H1 (cell line): ENCODE results near the gene LCA5. TPM values are rescaled to one million over a fixed set of nuclear protein-coding genes. Genes with fewer than 3 reads are reported as not detected.
"Not testable (repeated sequence)": the region's sequence is repeated elsewhere in the genome, so short reads cannot be mapped to it uniquely, and the experiment has no call there.

Experiments
- CTCF ChIA-PET: fragments of 300-600 bp; sonication (Branson Sonifier 250); formaldehyde crosslinking; loops from one replicate; lab custom pipeline; 2021; ENCODE audit not compliant: partially characterized antibody; lab: Charles Lee
- POLR2A ChIA-PET: fragments of 300-600 bp; sonication (Branson Sonifier 250); formaldehyde crosslinking; loops from one replicate; lab custom pipeline; 2021; ENCODE audit warnings: inconsistent platforms; ENCODE audit not compliant: partially characterized antibody; lab: Charles Lee
- DNase-seq, 2 experiments: peaks; one replicate each; pipeline versions ENCODE4 v3.0.0 to v3.0.0-alpha.2; 2010 to 2022; ENCODE audit warnings: low spot score in 2 of 2, low read depth in 1 of 2, mixed read lengths in 1 of 2
- FAIRE-seq: peaks from 2 replicates; lab custom pipeline; 2011; peaks lifted over from hg19 to GRCh38; lab: Jason Lieb, UNC
- H2AFZ ChIP-seq: 2 replicates; pipeline ENCODE4 v1.8.1; 2012; ENCODE audit warnings: low read length, inconsistent platforms
- H2AK5ac ChIP-seq: 2 replicates; pipeline ENCODE4 v1.6.1; 2013; ENCODE audit warnings: low read depth, low read length
- H2BK120ac ChIP-seq: replicated peaks from 2 replicates; pipeline ENCODE3; 2013; ENCODE audit warnings: low read depth, low read length, inconsistent platforms
- H2BK12ac ChIP-seq: 2 replicates; pipeline ENCODE4 v1.6.1; 2013; ENCODE audit warnings: low read depth, low read length
- H2BK15ac ChIP-seq: 2 replicates; pipeline ENCODE4 v1.6.1; 2013; ENCODE audit warnings: low read length
- H2BK20ac ChIP-seq: 2 replicates; pipeline ENCODE4 v1.6.1; 2013; ENCODE audit warnings: low read length
- H2BK5ac ChIP-seq: 2 replicates; pipeline ENCODE4 v1.6.1; 2013; ENCODE audit warnings: low read depth, low read length
- H3K14ac ChIP-seq: 2 replicates; pipeline ENCODE4 v1.6.1; 2013; ENCODE audit warnings: inconsistent platforms; ENCODE audit not compliant: insufficient read length
- H3K18ac ChIP-seq: 2 replicates; pipeline ENCODE4 v1.6.1; 2013; ENCODE audit warnings: low read length; ENCODE audit errors: extremely low read depth
- H3K23ac ChIP-seq: 2 replicates; pipeline ENCODE4 v1.6.1; 2013; ENCODE audit warnings: inconsistent platforms; ENCODE audit not compliant: insufficient read length
- H3K23me2 ChIP-seq: 2 replicates; pipeline ENCODE4 v1.6.1; 2013; ENCODE audit warnings: low read depth, low read length
- H3K27ac ChIP-seq: 2 replicates; pipeline ENCODE4 v1.6.1; 2011; ENCODE audit warnings: low read depth, low read length, inconsistent platforms
- H3K27me3 ChIP-seq, 4 experiments: replicated peaks in 1 of 4; 1 replicate in 1 of 4; 2 replicates in 3 of 4; pipeline versions ENCODE4 v1.6.1 to v1.8.1; 2011 to 2013; ENCODE audit warnings: low read length in 3 of 4, mild to moderate bottlenecking in 3 of 4, inconsistent platforms in 2 of 4, mixed read lengths in 2 of 4, moderate library complexity in 1 of 4; ENCODE audit not compliant: control insufficient read depth in 3 of 4, insufficient read depth in 3 of 4; ENCODE audit errors: extremely low read depth in 1 of 4
- H3K36me3 ChIP-seq, 4 experiments: 2 replicates each; pipeline versions ENCODE4 v1.6.1 to v1.8.1; 2011 to 2013; ENCODE audit warnings: mild to moderate bottlenecking in 4 of 4, low read length in 3 of 4, moderate library complexity in 2 of 4, control low read depth in 1 of 4, inconsistent platforms in 1 of 4; ENCODE audit not compliant: insufficient read depth in 4 of 4, control insufficient read depth in 2 of 4
- H3K4ac ChIP-seq: replicated peaks from 2 replicates; pipeline ENCODE3; 2013; ENCODE audit warnings: low read length, low read depth, mixed read lengths, inconsistent platforms; ENCODE audit not compliant: insufficient read length
- H3K4me1 ChIP-seq, 4 experiments: replicated peaks in 1 of 4; 1 replicate in 1 of 4; 2 replicates in 3 of 4; pipeline versions ENCODE4 v1.6.1 to v1.8.1; 2011 to 2013; ENCODE audit warnings: low read length in 3 of 4, inconsistent platforms in 2 of 4, mixed read lengths in 1 of 4; ENCODE audit not compliant: insufficient read depth in 4 of 4, control insufficient read depth in 3 of 4
- H3K4me2 ChIP-seq, 2 experiments: 2 replicates each; pipeline versions ENCODE4 v1.6.1 to v1.8.1; 2011 to 2013; ENCODE audit warnings: low read depth in 2 of 2, low read length in 2 of 2, control low read depth in 1 of 2, inconsistent platforms in 1 of 2, mild to moderate bottlenecking in 1 of 2; ENCODE audit not compliant: insufficient read depth in 1 of 2
- H3K4me3 ChIP-seq, 4 experiments: fragments of 200-600, 300-600 bp in 1 of 4; sonication (generic), shearing (Covaris generic), sonication (Bioruptor Twin) in 1 of 4; 2 replicates each; pipeline versions ENCODE4 v1.5.1 to v1.8.1; 2011 to 2016; ENCODE audit warnings: low read length in 4 of 4, low read depth in 3 of 4, control low read depth in 2 of 4, inconsistent platforms in 2 of 4, mild to moderate bottlenecking in 2 of 4, mixed read lengths in 1 of 4, moderate library complexity in 1 of 4; ENCODE audit not compliant: insufficient read depth in 2 of 4; ENCODE audit errors: extremely low read depth in 1 of 4
- H3K56ac ChIP-seq: replicated peaks from 2 replicates; pipeline ENCODE3; 2013; ENCODE audit warnings: low read depth, mild to moderate bottlenecking, mixed read lengths, low read length, inconsistent platforms; ENCODE audit not compliant: insufficient read length
- H3K79me1 ChIP-seq: 2 replicates; pipeline ENCODE4 v1.6.1; 2013; ENCODE audit warnings: low read depth, low read length, control low read depth
- H3K79me2 ChIP-seq, 2 experiments: 2 replicates each; pipeline versions ENCODE4 v1.6.1 to v1.8.1; 2012 to 2013; ENCODE audit warnings: low read length in 2 of 2, mild to moderate bottlenecking in 2 of 2, inconsistent platforms in 1 of 2; ENCODE audit not compliant: insufficient read depth in 2 of 2, control insufficient read depth in 1 of 2
- H3K9ac ChIP-seq, 4 experiments: replicated peaks in 1 of 4; 1 replicate in 1 of 4; 2 replicates in 3 of 4; pipeline versions ENCODE4 v1.6.1 to v1.8.1; 2011 to 2013; ENCODE audit warnings: low read depth in 3 of 4, low read length in 3 of 4, control low read depth in 2 of 4, mild to moderate bottlenecking in 2 of 4, moderate library complexity in 2 of 4, inconsistent platforms in 1 of 4; ENCODE audit errors: extremely low read depth in 1 of 4
- H3K9me3 ChIP-seq, 2 experiments: 2 replicates each; pipeline versions ENCODE4 v1.6.1 to v1.8.1; 2012 to 2013; ENCODE audit warnings: mild to moderate bottlenecking in 2 of 2, moderate library complexity in 2 of 2, control low read depth in 1 of 2, inconsistent platforms in 1 of 2, low read depth in 1 of 2, low read length in 1 of 2, mixed read lengths in 1 of 2; ENCODE audit not compliant: insufficient read depth in 2 of 2
- H4K20me1 ChIP-seq, 2 experiments: replicated peaks in 1 of 2; 2 replicates each; pipeline versions ENCODE3 to v1.8.1; 2011 to 2013; ENCODE audit warnings: inconsistent platforms in 2 of 2, low read length in 2 of 2, mild to moderate bottlenecking in 1 of 2; ENCODE audit not compliant: insufficient read depth in 2 of 2, control insufficient read depth in 1 of 2
- H4K5ac ChIP-seq: 2 replicates; pipeline ENCODE4 v1.6.1; 2013; ENCODE audit warnings: low read length, low read depth, mixed read lengths, inconsistent platforms; ENCODE audit not compliant: insufficient read length
- H4K8ac ChIP-seq: 2 replicates; pipeline ENCODE4 v1.8.0; 2013; ENCODE audit warnings: mild to moderate bottlenecking, moderate library complexity, low read length, inconsistent platforms; ENCODE audit not compliant: insufficient read depth; ENCODE audit errors: extremely low read depth
- H4K91ac ChIP-seq: replicated peaks from 2 replicates; pipeline ENCODE3; 2013; ENCODE audit warnings: low read length, mixed read lengths, inconsistent platforms; ENCODE audit not compliant: insufficient read length
- WGBS, 2 experiments: shearing (Covaris generic) in 1 of 2; methylation state at CpG; one replicate each; pipeline versions ENCODE4 v1.1.6 to v1.1.7; 2013 to 2015; ENCODE audit warnings: low lambda C conversion rate in 2 of 2, mixed read lengths in 2 of 2, inconsistent platforms in 1 of 2, low coverage in 1 of 2, missing lambda C conversion rate in 1 of 2; ENCODE audit not compliant: insufficient replicate concordance in 2 of 2, insufficient coverage in 1 of 2, insufficient read length in 1 of 2; ENCODE audit errors: extremely low coverage in 1 of 2, missing lambda C conversion rate in 1 of 2; 5-methylcytosine and 5-hydroxymethylcytosine counted together
- polyA plus RNA-seq, 7 experiments: library from polyadenylated mRNA; depleted of rRNA in 3 of 7; stranded (reverse) in 5 of 7; unstranded in 2 of 7; fragments of >200 nt in 5 of 7; fragments of 200-250 nt in 2 of 7; gene quantifications; 1 replicate in 5 of 7; 2 replicates in 1 of 7; 4 replicates in 1 of 7; pipeline versions ENCODE4 v1.2.1 to v1.2.3, GENCODE V29; 2011 to 2013; ENCODE audit warnings: missing spikeins in 2 of 7, mixed read lengths in 2 of 7
- total RNA-seq: library from RNA; stranded (reverse); fragmentation: NEBNext Ultra II Directional; extraction: Animal tissue kit (Norgen Biotek cat#: 25700); gene quantifications from 2 replicates; pipeline ENCODE4 v1.2.1, GENCODE V29; 2021

Gene LCA5
- total and polyA plus RNA-seq, 2 of the 8 experiments (the other 6 are each of a cell fraction or from before 2014, with no cell fraction given): 0.44 to 3.6 TPM

DNA sequence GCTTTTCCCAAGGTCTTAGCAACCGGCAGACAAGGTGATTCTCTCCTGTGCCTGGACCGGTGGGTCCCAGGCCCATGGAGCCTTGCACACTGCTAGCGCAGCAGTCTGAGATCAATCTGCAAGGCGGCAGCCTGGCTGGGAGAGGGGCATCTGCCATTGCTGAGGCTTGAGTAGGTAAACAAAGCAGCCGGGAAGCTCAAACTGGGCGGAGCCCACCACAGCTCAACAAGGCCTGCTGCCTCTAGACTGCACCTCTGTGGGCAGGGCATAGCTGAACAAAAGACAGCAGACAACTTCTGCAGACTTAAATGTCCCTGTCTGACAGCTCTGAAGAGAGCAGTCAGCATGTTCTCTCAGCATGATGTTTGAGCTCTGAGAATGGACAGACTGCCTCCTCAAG is 40.7 kb upstream of the LCA5 start:
- POLR2A ChIA-PET: not testable (repeated sequence)

More for the DNA sequence above, 40.7 kb upstream of the LCA5 start:
- CTCF ChIA-PET: interaction anchor here (1.0 to 1.5 kb wide), 3 partner anchors 68 to 111 kb away, joined by 3 read pairs; no protein-coding TSS in a partner anchor
- H2BK15ac ChIP-seq, H2BK20ac ChIP-seq, H3K9ac ChIP-seq, H2AK5ac ChIP-seq, H3K23ac ChIP-seq, H3K9me3 ChIP-seq, H4K20me1 ChIP-seq, H4K91ac ChIP-seq, H3K4ac ChIP-seq, H3K4me1 ChIP-seq, H4K5ac ChIP-seq, H3K56ac ChIP-seq, H2BK12ac ChIP-seq, H3K79me1 ChIP-seq, H3K27me3 ChIP-seq, H3K79me2 ChIP-seq, H3K36me3 ChIP-seq, H3K4me2 ChIP-seq, H3K18ac ChIP-seq, H2BK120ac ChIP-seq, FAIRE-seq, H4K8ac ChIP-seq, H2BK5ac ChIP-seq, H2AFZ ChIP-seq, H3K4me3 ChIP-seq, H3K27ac ChIP-seq, DNase-seq, H3K23me2 ChIP-seq, H3K14ac ChIP-seq: not testable (repeated sequence)
- 100% methylated on average over 4 of the region's 6 CpGs; no CpG with 5 or more reads in 1 of the 2 experiments for WGBS, 2 experiments
